SK-N-MC (cell line): ENCODE measurements around the gene DARS1.

Experiments
- DNase-seq: peaks from one replicate; pipeline ENCODE4 v3.0.0-alpha.2; 2011; ENCODE audit warnings: low read depth, low spot score
- H3K27ac ChIP-seq: fragments of 200-600 bp; sonication (generic); 2 replicates; pipeline ENCODE4 v1.5.1; 2016; ENCODE audit warnings: mixed run types
- H3K36me3 ChIP-seq: fragments of 200-600 bp; sonication (generic); 2 replicates; pipeline ENCODE4 v1.6.1; 2017; ENCODE audit warnings: antibody characterized with exemption, low read length, mixed read lengths; ENCODE audit not compliant: insufficient read depth
- H3K4me3 ChIP-seq: fragments of 200-600 bp; sonication (generic); 2 replicates; pipeline ENCODE4 v1.5.1; 2016
- H3K9ac ChIP-seq: fragments of 200-600 bp; sonication (generic); 2 replicates; pipeline ENCODE4 v1.8.0; 2017; ENCODE audit warnings: mixed run types, mixed read lengths; ENCODE audit not compliant: insufficient read length
- H3K9me3 ChIP-seq: fragments of 200-600 bp; sonication (generic); 2 replicates; pipeline ENCODE4 v1.6.1; 2017; ENCODE audit warnings: low read depth, mild to moderate bottlenecking, antibody characterized with exemption, low read length, moderate library complexity, mixed read lengths
- EZH2 ChIP-seq: fragments of 200-600 bp; sonication (generic); IDR thresholded peaks from one replicate; pipeline ENCODE4 v1.6.1; 2017; ENCODE audit warnings: antibody characterized with exemption
- FOXP2 ChIP-seq: optimal IDR thresholded peaks from 2 replicates; pipeline ENCODE3; 2011; ENCODE audit warnings: mild to moderate bottlenecking, moderate library complexity; ENCODE audit not compliant: insufficient read depth; ENCODE audit errors: extremely low read length, control extremely low read depth
- POLR2AphosphoS5 ChIP-seq: IDR thresholded peaks from 2 replicates; pipeline ENCODE4 v1.6.1; 2012; ENCODE audit warnings: mild to moderate bottlenecking, low read depth, low read length, borderline replicate concordance

DARS1 gene

GRCh38 chr2:135948141-135948540, 37.3 kb downstream of the DARS1 start:
- H3K9me3 ChIP-seq = no peaks in the 10 kb centered on the region
- no peak overlapping the region for H3K4me3 ChIP-seq
- TF ChIP-seq FOXP2 (no peak), POLR2AphosphoS5 (no peak)
- DNase-seq = no peak
- peaks cover 25% of the 10 kb centered on the region for H3K36me3 ChIP-seq
- H3K27ac ChIP-seq = no peak overlapping the region
- H3K9ac ChIP-seq = no peak overlapping the region

- H3K9me3 ChIP-seq = no peaks in the 10 kb centered on the region
- no peak overlapping the region for H3K27ac ChIP-seq
- peaks cover 25% of the 10 kb centered on the region for H3K36me3 ChIP-seq
- TF ChIP-seq POLR2AphosphoS5 (no peak), EZH2 (no peak), FOXP2 (no peak)
- no peak overlapping the region for H3K9ac ChIP-seq
- H3K4me3 ChIP-seq = no peak overlapping the region
- DNase-seq = no peak
Measured at GRCh38 chr2:135947483-135947882, 37.9 kb downstream of the DARS1 start.

GRCh38 chr2:135945526-135945925, 39.9 kb downstream of the DARS1 start:
- Histone ChIP-seq H3K36me3 (peaks cover 22% of the 10 kb centered on the region), H3K4me3 (no peak overlapping the region), H3K9me3 (no peaks in the 10 kb centered on the region), H3K27ac (no peak overlapping the region), H3K9ac (no peak overlapping the region)
- no peak for TF ChIP-seq POLR2AphosphoS5
- no peak for TF ChIP-seq FOXP2
- TF ChIP-seq EZH2 = no peak
- no peak for DNase-seq

GRCh38 chr2:135944625-135945024, 40.8 kb downstream of the DARS1 start:
- TF ChIP-seq POLR2AphosphoS5 (no peak), FOXP2 (no peak), EZH2 (no peak)
- no peak overlapping the region for H3K4me3 ChIP-seq
- no peak for DNase-seq
- H3K9me3 ChIP-seq = no peaks in the 10 kb centered on the region
- no peak overlapping the region for H3K27ac ChIP-seq
- peaks cover 22% of the 10 kb centered on the region for H3K36me3 ChIP-seq
- no peak overlapping the region for H3K9ac ChIP-seq

- H3K36me3 ChIP-seq = peaks cover 25% of the 10 kb centered on the region
- DNase-seq = no peak
- no peaks in the 10 kb centered on the region for H3K9me3 ChIP-seq
- TF ChIP-seq EZH2 (no peak), FOXP2 (no peak), POLR2AphosphoS5 (no peak)
- H3K27ac ChIP-seq = no peak overlapping the region
- H3K4me3 ChIP-seq = no peak overlapping the region
- no peak overlapping the region for H3K9ac ChIP-seq
Measured at GRCh38 chr2:135942936-135943688, 42.3 kb downstream of the DARS1 start.

- no peaks in the 10 kb centered on the region for H3K9me3 ChIP-seq
- no peak overlapping the region for H3K27ac ChIP-seq
- H3K36me3 ChIP-seq = peaks cover 13% of the 10 kb centered on the region
- DNase-seq = no peak
- H3K4me3 ChIP-seq = no peak overlapping the region
- H3K9ac ChIP-seq = no peak overlapping the region
- TF ChIP-seq POLR2AphosphoS5 (no peak), EZH2 (no peak), FOXP2 (no peak)
Measured at GRCh38 chr2:135936524-135936923, 48.9 kb downstream of the DARS1 start.

GRCh38 chr2:135935914-135936313, 49.5 kb downstream of the DARS1 start:
- H3K9ac ChIP-seq = no peak overlapping the region
- H3K9me3 ChIP-seq = no peaks in the 10 kb centered on the region
- DNase-seq = no peak
- H3K4me3 ChIP-seq = no peak overlapping the region
- TF ChIP-seq EZH2 = no peak
- TF ChIP-seq FOXP2 = no peak
- TF ChIP-seq POLR2AphosphoS5 = no peak
- no peak overlapping the region for H3K27ac ChIP-seq
- H3K36me3 ChIP-seq = peaks cover 18% of the 10 kb centered on the region

GRCh38 chr2:135931776-135932443, 53.5 kb downstream of the DARS1 start:
- DNase-seq = no peak

GRCh38 chr2:135926605-135927004, 58.8 kb downstream of the DARS1 start:
- TF ChIP-seq FOXP2 = no peak
- TF ChIP-seq POLR2AphosphoS5 = no peak
- TF ChIP-seq EZH2 = no peak
- no peak for DNase-seq
- peaks cover 43% of the 10 kb centered on the region for H3K36me3 ChIP-seq
- H3K27ac ChIP-seq = no peak overlapping the region
- H3K9ac ChIP-seq = no peak overlapping the region
- no peak overlapping the region for H3K4me3 ChIP-seq
- no peaks in the 10 kb centered on the region for H3K9me3 ChIP-seq

More at GRCh38 chr2:135931776-135932443, 53.5 kb downstream of the DARS1 start:
- Histone ChIP-seq H3K9ac (no peak overlapping the region), H3K36me3 (peaks cover 41% of the 10 kb centered on the region), H3K27ac (no peak overlapping the region), H3K4me3 (no peak overlapping the region), H3K9me3 (no peaks in the 10 kb centered on the region)
- no peak for TF ChIP-seq FOXP2
- no peak for TF ChIP-seq EZH2
- no peak for TF ChIP-seq POLR2AphosphoS5
